DLD1 (cell line): ENCODE measurements around the gene NWD2.
"Not testable (repeated sequence)": the region's sequence is repeated elsewhere in the genome, so short reads cannot be mapped to it uniquely, and the experiment has no call there.

Experiments
- in situ Hi-C: cut with HindIII; loops from 2 replicates; pipeline ENCODE4 v1.10.0; 2017; ENCODE audit warnings: low sequenced_read_pairs

NWD2 gene

GRCh38 chr4:37244583-37245390 lies at the start of gene NWD2:
TSS of gene NWD2 (plus strand) at chr4:37244743. CDS start at chr4:37245068, 325 bp downstream.
- in situ Hi-C loops: no loop called here

- in situ Hi-C loops: no loop called here
These were observed 46.6 kb upstream of the NWD2 start for GRCh38 chr4:37197899-37198298.

- in situ Hi-C loops: not testable (repeated sequence)
These were observed 39.8 kb upstream of the NWD2 start for GRCh38 chr4:37204740-37205139.

GRCh38 chr4:37216209-37216608 lies 28.3 kb upstream of the NWD2 start:
- in situ Hi-C loops: no loop called here

GRCh38 chr4:37219242-37219641 lies 25.3 kb upstream of the NWD2 start:
- in situ Hi-C loops: no loop called here

- in situ Hi-C loops: no loop called here
These were observed 24.6 kb upstream of the NWD2 start for GRCh38 chr4:37219990-37220389.

- in situ Hi-C loops: no loop called here
These were observed 23.9 kb upstream of the NWD2 start for GRCh38 chr4:37220685-37221084.

- in situ Hi-C loops: no loop called here
These were observed 20.8 kb upstream of the NWD2 start for GRCh38 chr4:37223732-37224131.

- in situ Hi-C loops: no loop called here
These were observed 19.7 kb upstream of the NWD2 start for GRCh38 chr4:37224854-37225253.

- in situ Hi-C loops: no loop called here
These were observed 18.8 kb upstream of the NWD2 start for GRCh38 chr4:37225778-37226177.

GRCh38 chr4:37232315-37232714 lies 12.2 kb upstream of the NWD2 start:
- in situ Hi-C loops: no loop called here

- in situ Hi-C loops: no loop called here
These were observed 8.4 kb upstream of the NWD2 start for GRCh38 chr4:37236165-37236564.

- in situ Hi-C loops: no loop called here
These were observed 2.9 kb upstream of the NWD2 start for GRCh38 chr4:37241647-37242046.

GRCh38 chr4:37243051-37243450 lies 1.5 kb upstream of the NWD2 start:
- in situ Hi-C loops: no loop called here

GRCh38 chr4:37243722-37244582 lies 591 bp upstream of the NWD2 start:
- in situ Hi-C loops: no loop called here

GRCh38 chr4:37245391-37245954 lies 930 bp downstream of the NWD2 start:
- in situ Hi-C loops: no loop called here

GRCh38 chr4:37246891-37247290 lies 2.3 kb downstream of the NWD2 start:
- in situ Hi-C loops: no loop called here

- in situ Hi-C loops: no loop called here
These were observed 13.7 kb downstream of the NWD2 start for GRCh38 chr4:37258221-37258620.

GRCh38 chr4:37268319-37268718 lies 23.8 kb downstream of the NWD2 start:
- in situ Hi-C loops: no loop called here

GRCh38 chr4:37279121-37279520 lies 34.6 kb downstream of the NWD2 start:
- in situ Hi-C loops: no loop called here

GRCh38 chr4:37279894-37280592 lies 35.5 kb downstream of the NWD2 start:
- in situ Hi-C loops: no loop called here
